Measurements from ENCODE around the gene EHD4.
A peak's percentile ranks its signal among the peaks of the same experiment; 100 is the strongest.

EHD4 gene

GRCh38 chr15:41994772-41995475, 22.6 kb upstream of the EHD4 start:
- DNase-seq (ENCODE audit: low read depth), result no peak

DNA sequence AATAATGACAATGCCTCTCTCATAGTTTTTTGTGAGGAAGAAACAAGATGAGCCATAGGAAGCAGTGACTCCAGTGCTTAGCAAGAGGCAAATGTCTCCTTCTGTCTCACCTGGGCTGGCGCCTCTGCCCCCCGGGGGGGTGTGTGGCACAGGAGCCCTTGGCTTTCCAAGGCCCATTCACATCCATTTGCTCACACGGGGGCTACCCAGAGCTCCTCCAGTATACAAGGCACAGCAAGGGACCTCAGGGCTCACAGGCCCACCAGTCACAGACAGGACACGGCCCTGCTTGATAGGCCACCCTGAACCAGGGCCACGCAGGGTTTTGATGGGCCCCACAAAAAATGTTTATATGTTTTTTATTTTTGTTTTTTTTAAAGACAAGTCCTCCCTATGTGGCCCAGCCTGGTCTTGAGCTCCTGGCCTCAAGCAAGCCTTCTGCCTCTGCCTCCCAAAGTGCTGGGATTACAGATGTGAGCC, 21.9 kb upstream of the EHD4 start:
- DNase-seq (ENCODE audit: low read depth), result no peak

GRCh38 chr15:41993472-41994170, 21.3 kb upstream of the EHD4 start:
- no peak for DNase-seq (ENCODE audit: low read depth)

GRCh38 chr15:41992803-41993190, 20.4 kb upstream of the EHD4 start:
- DNase-seq (ENCODE audit: low read depth), result no peak

- no peak for DNase-seq (ENCODE audit: low read depth)
These were observed 19.9 kb upstream of the EHD4 start for GRCh38 chr15:41992151-41992802.

DNA sequence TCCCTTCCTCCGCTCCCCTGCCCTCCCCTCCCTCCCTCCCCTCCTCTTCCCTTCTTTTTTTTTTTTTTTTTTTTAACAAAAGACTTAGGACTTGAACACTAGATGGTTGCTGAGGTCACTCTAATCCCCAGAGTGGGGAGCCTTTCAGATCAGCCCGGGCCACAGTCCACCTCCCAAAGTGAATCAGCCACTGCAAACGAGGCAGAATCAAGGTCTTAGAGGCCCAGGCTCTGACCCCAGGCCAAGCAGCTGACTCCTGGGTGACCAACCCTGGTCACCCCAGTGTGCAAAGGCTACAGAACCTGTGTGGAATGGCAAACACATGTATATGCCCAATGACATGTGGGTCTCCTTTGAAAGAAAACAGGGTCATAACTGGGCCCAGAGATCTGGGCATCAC, 18.3 kb upstream of the EHD4 start:
- no peak for DNase-seq (ENCODE audit: low read depth)

DNA sequence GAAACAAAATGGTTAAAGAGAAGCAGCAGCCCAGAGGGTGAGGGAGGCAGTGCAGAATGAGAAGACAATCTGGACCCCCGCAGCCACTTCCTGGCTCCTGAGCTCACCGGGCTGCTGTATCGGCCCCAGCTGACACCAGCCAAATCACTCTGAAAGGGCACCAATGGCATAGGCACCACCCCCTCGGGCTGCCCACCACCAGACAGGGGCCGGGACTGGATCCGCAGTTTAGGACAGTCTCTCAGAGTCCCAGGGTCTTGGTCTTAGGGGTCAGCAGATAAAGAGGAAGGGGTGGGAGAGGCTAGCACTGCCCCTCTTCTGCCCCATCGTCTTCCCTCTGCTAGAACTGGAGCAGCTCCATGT, 17.9 kb upstream of the EHD4 start:
- DNase-seq (ENCODE audit: low read depth), result no peak

GRCh38 chr15:41989573-41990242, 17.4 kb upstream of the EHD4 start:
- peak; percentile 47 for DNase-seq (ENCODE audit: low read depth)

DNA sequence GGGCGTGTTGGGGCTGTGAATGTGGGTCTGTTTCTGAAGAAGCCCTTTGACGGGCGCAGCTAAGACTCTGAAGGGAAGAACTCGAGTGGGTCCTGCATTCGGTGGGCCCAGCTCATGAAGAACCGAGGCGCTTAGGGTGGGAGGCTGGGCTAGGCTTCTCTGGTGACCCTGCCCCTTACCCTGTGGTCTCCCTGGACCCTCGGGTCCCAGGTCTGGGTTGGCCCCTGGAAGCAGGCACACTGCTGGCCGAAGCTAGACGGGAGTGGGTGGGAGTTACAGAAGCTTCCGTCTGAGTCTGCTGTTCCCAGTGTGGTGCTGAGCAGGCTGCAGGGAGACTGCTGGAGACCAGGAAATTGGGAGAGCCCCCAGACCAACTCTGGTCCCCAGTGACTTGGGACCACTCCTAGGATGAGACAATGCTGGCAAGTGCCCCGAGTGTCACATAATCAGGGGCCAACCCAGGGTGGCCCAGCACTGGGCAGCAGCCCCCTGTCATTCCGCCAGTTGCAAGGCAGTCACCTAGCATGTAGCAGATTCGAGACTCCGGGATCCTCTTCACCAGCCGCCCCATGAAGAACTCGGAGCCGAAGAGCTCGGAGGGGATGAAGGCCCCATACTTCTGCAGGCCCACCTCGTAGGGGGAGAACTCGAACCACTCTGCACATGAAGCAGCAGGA, 16.7 kb upstream of the EHD4 start:
- DNase-seq (ENCODE audit: low read depth), result no peak

DNA sequence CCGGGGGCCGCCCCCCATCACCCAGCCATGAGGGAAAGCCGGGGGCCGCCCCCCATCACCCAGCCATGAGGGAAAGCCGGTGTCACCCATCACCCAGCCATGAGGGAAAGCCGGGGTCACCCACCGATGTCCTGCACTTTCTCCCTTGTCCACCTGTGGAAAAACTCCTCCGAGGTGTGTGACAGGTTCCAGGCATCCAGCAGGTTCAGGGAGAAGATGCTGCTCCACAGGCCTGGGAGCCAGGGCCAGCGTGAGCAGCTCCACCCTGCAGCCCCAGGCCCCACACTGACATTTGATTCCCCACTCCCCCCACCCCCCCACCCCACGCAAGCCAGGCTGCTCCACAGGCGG, 15.5 kb upstream of the EHD4 start:
- DNase-seq (ENCODE audit: low read depth), result no peak

DNA sequence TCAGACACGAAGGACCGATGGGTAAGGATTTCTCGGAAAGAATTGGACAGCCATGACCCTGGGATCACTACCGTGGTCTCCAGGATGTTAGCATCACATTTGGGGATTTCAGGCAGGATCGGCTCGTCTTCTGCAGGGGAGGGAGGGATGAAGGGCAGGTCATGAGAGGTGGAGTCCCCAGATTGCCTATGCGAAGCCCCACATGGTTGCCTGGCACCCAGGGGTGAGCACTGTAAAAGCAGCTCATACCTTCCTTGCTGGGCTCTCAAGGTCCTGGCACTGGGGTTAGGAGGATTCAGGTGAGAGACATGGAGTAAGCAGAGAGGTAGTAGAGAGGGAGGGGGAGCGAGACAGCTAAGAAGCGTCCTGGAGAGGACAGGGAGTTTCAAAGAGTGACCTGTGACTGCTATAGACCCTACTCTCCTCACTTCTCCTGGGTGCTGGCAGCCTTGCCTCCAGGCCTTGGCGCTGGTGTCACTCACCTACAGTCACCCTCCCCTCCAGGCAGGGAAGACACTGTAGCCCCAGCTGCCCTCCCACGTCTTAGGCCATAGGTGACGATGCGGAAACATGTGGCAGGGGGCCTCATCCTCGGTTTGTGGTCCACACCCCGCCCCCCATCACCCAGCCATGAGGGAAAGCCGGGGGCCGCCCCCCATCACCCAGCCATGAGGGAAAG, 15.0 kb upstream of the EHD4 start:
- no peak for DNase-seq (ENCODE audit: low read depth)

GRCh38 chr15:41985236-41986160, 13.1 kb upstream of the EHD4 start:
- no peak for DNase-seq (ENCODE audit: low read depth)

DNA sequence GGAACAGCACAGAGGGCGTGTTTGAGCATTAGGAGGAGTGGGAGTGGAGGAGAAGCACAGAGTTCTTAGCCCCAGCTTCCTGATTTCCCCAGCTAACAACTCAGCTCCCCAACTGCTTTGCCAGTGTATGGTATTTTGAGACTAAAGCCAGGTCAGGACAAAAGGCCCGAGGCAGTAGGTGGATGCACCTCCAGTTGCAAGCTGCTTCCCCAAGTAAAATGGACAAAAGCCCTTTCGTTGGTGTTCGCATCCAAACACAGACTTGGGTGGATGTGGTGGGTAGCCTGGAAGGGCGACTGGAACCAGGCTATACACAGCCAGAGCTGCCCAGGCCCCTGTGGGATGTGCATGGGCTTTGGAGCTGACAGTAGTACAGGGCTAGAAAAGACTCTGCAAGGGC, 12.3 kb upstream of the EHD4 start:
- DNase-seq (ENCODE audit: low read depth), result no peak

DNA sequence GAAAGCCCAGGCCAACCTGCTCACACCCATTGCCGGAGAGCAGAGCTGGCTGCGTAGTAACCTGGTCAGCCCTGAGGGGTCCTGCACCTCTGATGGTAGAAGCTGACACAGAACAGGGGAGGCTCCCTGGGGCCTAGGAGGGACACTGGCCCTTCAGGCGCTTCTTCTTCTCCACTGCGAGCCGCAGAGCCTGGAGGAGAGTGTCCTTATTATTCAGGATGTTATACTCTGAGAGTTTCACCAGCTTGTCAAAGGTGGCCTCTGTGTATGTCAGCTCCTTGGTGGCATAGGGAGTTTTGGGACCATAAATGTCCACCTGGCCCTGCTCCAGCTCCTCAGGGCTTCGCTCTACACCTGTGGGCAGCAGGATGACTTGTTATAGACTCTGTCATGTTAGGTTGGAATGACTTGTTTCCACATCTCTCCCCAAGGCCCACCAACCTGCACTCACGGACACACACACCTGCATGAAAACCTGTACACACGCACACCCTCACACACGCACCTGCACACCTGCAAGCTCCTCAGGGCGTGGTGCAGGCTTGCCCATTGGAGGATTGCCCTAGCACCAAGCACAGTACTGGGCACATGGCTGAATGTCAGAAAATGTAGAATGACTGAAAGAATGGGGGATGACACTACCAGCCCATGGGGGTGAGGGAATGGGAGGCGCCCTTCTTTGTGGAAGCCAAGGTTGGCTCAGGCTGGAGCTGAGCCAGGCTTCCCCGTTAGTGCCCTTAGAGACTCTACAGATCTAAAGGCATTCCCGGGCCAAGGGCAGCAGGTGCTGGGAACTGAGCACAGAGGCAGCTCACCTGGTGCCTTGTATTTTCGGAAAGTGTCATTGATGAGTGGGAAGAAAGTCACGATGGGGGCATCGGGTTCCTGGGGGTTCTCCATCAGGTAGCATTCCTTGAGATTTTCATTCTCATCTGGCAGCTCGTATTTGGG, 11.5 kb upstream of the EHD4 start:
- DNase-seq (ENCODE audit: low read depth), result no peak

GRCh38 chr15:41983221-41983620, 10.9 kb upstream of the EHD4 start:
- DNase-seq (ENCODE audit: low read depth), result no peak

DNA sequence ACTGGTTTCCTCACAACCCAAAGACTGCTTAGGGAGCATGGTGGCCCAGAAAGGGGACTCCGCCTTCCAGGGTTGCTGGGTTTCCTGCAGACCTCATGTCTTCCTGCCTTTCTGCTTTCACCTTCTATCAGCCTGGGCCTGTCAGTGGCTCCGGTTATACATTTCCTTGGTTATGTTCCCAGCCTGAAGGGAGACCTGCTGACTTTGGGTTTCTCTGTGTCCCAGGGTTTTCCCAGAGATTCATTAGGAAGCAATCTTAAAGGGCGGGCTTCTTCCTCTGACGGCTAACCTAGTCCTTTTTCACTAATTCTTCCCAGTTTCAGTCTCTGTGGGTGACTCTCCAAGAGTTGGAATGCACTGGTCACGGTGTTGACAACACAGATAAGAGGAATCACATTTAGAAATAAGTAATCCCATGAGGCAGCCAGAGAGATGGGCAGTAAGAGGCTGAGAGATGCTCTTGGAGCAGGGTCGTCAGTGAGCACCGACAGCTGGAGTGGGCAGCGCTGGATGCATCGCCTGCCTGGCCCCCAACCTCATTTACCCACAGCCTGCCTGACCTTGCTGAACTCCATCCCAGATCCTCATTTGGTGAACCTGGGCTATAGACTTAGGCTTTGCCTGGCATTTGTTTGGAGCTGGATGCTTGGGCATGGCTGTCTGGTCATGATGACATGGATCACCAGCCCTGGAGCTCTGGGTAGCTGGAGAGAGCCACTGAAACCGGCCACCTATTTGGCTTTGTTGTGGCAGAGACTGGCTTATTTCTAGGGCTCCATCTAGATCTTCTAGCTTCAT, 10.0 kb upstream of the EHD4 start:
- no peak for DNase-seq (ENCODE audit: low read depth)

DNA sequence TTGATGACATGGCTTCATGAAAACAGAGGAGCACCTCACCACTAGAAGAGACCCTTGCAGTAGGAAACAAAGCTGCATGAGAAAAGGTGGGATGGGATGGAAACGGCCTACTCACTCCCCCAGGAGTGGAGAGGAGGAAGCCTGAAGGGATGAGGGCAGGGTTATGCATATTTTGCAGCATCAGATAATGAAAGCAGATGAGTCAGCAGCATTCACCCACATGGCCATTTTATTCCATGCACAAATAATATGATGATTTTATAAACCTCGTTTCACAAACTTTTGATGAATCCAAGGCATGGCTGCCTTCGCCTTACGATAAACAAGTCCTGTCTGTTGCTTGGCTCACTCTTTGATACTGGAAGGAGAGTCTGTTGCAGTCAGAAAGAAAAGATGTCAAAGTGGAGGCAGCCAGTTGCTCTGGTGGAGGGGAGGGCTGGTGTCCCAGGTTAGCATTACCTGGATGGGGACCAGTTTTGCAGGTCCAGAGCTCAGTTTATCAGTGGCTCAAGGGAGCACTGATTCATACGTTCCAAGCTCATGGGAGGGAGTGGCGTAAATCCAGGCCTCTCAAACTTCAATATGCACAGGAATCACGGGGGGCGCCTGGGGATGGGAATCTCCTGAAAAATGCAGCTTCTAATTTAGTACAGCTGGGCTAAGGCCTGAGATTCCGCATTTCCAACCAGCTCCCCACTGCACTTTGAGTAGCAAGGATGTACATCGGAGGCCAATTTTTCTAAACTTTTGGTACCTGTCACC, 9.2 kb upstream of the EHD4 start:
- no peak for DNase-seq (ENCODE audit: low read depth)
